Amniotic stem cell (primary cell): ENCODE measurements around the gene SLC25A47.
A peak's percentile ranks its signal among the peaks of the same experiment; 100 is the strongest.

Experiments
- DNase-seq: peaks from one replicate; lab custom pipeline; 2025; lab: John Stamatoyannopoulos, UW

The SLC25A47 gene

GRCh38 chr14:100346306-100347091 is 23.4 kb downstream of the SLC25A47 start:
- no peak for DNase-seq

GRCh38 chr14:100348253-100348729 is 25.2 kb downstream of the SLC25A47 start:
- no peak for DNase-seq

GRCh38 chr14:100348784-100349685 is 25.9 kb downstream of the SLC25A47 start:
- no peak for DNase-seq

GRCh38 chr14:100350276-100350926 is 27.3 kb downstream of the SLC25A47 start:
- no peak for DNase-seq

- DNase-seq, result no peak
Observed at GRCh38 chr14:100350986-100351385, 27.8 kb downstream of the SLC25A47 start.

- DNase-seq, result no peak
Observed at GRCh38 chr14:100358396-100358795, 35.3 kb downstream of the SLC25A47 start.

GRCh38 chr14:100359111-100359510 is 36.0 kb downstream of the SLC25A47 start:
- DNase-seq, result no peak

GRCh38 chr14:100359881-100360280 is 36.7 kb downstream of the SLC25A47 start:
- no peak for DNase-seq

- DNase-seq, result no peak
Observed at GRCh38 chr14:100361626-100362025, 38.5 kb downstream of the SLC25A47 start.

GRCh38 chr14:100362311-100362927 is 39.3 kb downstream of the SLC25A47 start:
- DNase-seq, result no peak

GRCh38 chr14:100363053-100363452 is 39.9 kb downstream of the SLC25A47 start:
- no peak for DNase-seq

- no peak for DNase-seq
Observed at GRCh38 chr14:100364403-100364802, 41.3 kb downstream of the SLC25A47 start.

- no peak for DNase-seq
Observed at GRCh38 chr14:100365741-100366140, 42.6 kb downstream of the SLC25A47 start.

- no peak for DNase-seq
Observed at GRCh38 chr14:100369019-100369418, 45.9 kb downstream of the SLC25A47 start.

- DNase-seq, result no peak
Observed at GRCh38 chr14:100370003-100370402, 46.9 kb downstream of the SLC25A47 start.

GRCh38 chr14:100371773-100372172 is 48.6 kb downstream of the SLC25A47 start:
- no peak for DNase-seq

- no peak for DNase-seq
Observed at GRCh38 chr14:100372357-100373048, 49.4 kb downstream of the SLC25A47 start.

GRCh38 chr14:100374270-100374669 is 51.1 kb downstream of the SLC25A47 start:
- DNase-seq, result no peak

GRCh38 chr14:100374876-100375265 is 51.7 kb downstream of the SLC25A47 start:
- no peak for DNase-seq

GRCh38 chr14:100375266-100375962 is 52.3 kb downstream of the SLC25A47 start:
- peak; percentile 94 for DNase-seq
